ENCODE results near the gene YPEL1.
"Not testable (repeated sequence)": the region's sequence is repeated elsewhere in the genome, so short reads cannot be mapped to it uniquely, and the experiment has no call there.

YPEL1 gene

DNA sequence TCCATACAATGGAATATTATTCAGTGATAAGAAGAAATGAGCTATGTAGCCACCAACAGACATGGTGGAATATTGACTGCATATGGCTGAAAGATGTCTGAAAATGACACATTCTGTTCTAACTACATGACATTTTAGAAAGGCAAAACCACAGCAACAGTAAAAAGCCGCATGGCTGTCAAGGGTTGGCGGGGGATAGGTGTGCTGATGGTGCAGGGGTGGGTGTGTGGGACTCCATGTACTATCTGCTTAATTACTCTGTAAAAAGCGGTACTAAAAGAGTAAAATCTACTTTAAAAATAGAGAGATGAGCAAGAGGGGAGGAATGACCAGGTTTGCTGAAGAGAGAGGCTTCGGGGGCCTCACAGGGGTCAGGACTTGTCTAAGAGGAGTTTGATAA is 16.7 kb upstream of the YPEL1 start:
- no peak overlapping the region for H3K4me3 ChIP-seq (ENCODE audit: low read depth, low read length)
- H3K9ac ChIP-seq (ENCODE audit: low read length) = no peak overlapping the region
- no peaks in the 10 kb centered on the region for H3K27me3 ChIP-seq (ENCODE audit: control insufficient read depth, insufficient read depth, low read length)
- H3K36me3 ChIP-seq (ENCODE audit: control insufficient read depth, insufficient read depth, low read length) = 0 out of 2 replicates have a peak, but pooled peaks cover 2% of the 10 kb centered on the region
- no peaks in the 10 kb centered on the region for H3K9me3 ChIP-seq (ENCODE audit: control insufficient read depth, insufficient read depth, low read depth, low read length)
- no peak overlapping the region for H3K27ac ChIP-seq (ENCODE audit: low read depth, low read length)
- peaks cover 5% of the 10 kb centered on the region; the same call in 1 of the 2 replicates for H3K4me1 ChIP-seq (ENCODE audit: control insufficient read depth, insufficient read depth, low read length)

DNA sequence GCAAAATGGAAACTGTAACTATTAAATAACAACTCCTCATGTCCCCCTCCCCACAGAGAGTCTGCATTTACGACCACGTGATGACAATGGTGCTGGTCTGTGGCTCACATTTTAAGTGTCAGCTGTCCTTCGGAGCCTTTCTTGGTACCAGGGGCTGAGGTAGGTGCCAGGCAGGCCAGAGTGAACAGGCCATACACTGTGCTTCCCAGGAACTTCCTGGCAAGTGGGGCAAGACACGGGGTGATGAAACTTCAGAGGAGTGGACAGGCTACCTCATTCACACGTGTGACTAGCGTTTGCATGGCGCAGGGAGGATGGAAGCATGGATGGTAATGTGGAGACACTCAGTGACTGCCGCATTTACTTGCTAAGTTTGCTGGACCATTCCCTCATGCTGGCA is 10.4 kb upstream of the YPEL1 start:
- no peaks in the 10 kb centered on the region for H3K9me3 ChIP-seq (ENCODE audit: control insufficient read depth, insufficient read depth, low read depth, low read length)
- peaks cover 6% of the 10 kb centered on the region; the same call in 1 of the 2 replicates for H3K27me3 ChIP-seq (ENCODE audit: control insufficient read depth, insufficient read depth, low read length)
- no peak overlapping the region for H3K27ac ChIP-seq (ENCODE audit: low read depth, low read length)
- H3K4me3 ChIP-seq (ENCODE audit: low read depth, low read length) = no peak overlapping the region
- no peak overlapping the region for H3K9ac ChIP-seq (ENCODE audit: low read length)
- no peaks in the 10 kb centered on the region for H3K36me3 ChIP-seq (ENCODE audit: control insufficient read depth, insufficient read depth, low read length)
- no peaks in the 10 kb centered on the region for H3K4me1 ChIP-seq (ENCODE audit: control insufficient read depth, insufficient read depth, low read length)

GRCh38 chr22:21744917-21745316 is 9.3 kb upstream of the YPEL1 start:
- not testable (repeated sequence) for H3K27ac ChIP-seq (ENCODE audit: low read depth, low read length); H3K36me3 ChIP-seq (ENCODE audit: control insufficient read depth, insufficient read depth, low read length); H3K9ac ChIP-seq (ENCODE audit: low read length); H3K9me3 ChIP-seq (ENCODE audit: control insufficient read depth, insufficient read depth, low read depth, low read length); H3K27me3 ChIP-seq (ENCODE audit: control insufficient read depth, insufficient read depth, low read length); H3K4me1 ChIP-seq (ENCODE audit: control insufficient read depth, insufficient read depth, low read length); H3K4me3 ChIP-seq (ENCODE audit: low read depth, low read length)

- H3K27ac ChIP-seq (ENCODE audit: low read depth, low read length) = no peak overlapping the region
- no peaks in the 10 kb centered on the region for H3K36me3 ChIP-seq (ENCODE audit: control insufficient read depth, insufficient read depth, low read length)
- peaks cover 31% of the 10 kb centered on the region for H3K27me3 ChIP-seq (ENCODE audit: control insufficient read depth, insufficient read depth, low read length)
- no peak overlapping the region for H3K4me3 ChIP-seq (ENCODE audit: low read depth, low read length)
- H3K9me3 ChIP-seq (ENCODE audit: control insufficient read depth, insufficient read depth, low read depth, low read length) = no peaks in the 10 kb centered on the region
- H3K9ac ChIP-seq (ENCODE audit: low read length) = no peak overlapping the region
- H3K4me1 ChIP-seq (ENCODE audit: control insufficient read depth, insufficient read depth, low read length) = peaks cover 8% of the 10 kb centered on the region; the same call in 1 of the 2 replicates
Observed at GRCh38 chr22:21741790-21742189, 6.2 kb upstream of the YPEL1 start.

- Histone ChIP-seq H3K27ac (ENCODE audit: low read depth, low read length) (no peak overlapping the region), H3K4me3 (ENCODE audit: low read depth, low read length) (no peak overlapping the region), H3K4me1 (ENCODE audit: control insufficient read depth, insufficient read depth, low read length) (peaks cover 8% of the 10 kb centered on the region; the same call in 1 of the 2 replicates), H3K36me3 (ENCODE audit: control insufficient read depth, insufficient read depth, low read length) (no peaks in the 10 kb centered on the region), H3K9ac (ENCODE audit: low read length) (no peak overlapping the region), H3K27me3 (ENCODE audit: control insufficient read depth, insufficient read depth, low read length) (peaks cover 38% of the 10 kb centered on the region), H3K9me3 (ENCODE audit: control insufficient read depth, insufficient read depth, low read depth, low read length) (no peaks in the 10 kb centered on the region)
Observed at GRCh38 chr22:21741059-21741458, 5.5 kb upstream of the YPEL1 start.

DNA sequence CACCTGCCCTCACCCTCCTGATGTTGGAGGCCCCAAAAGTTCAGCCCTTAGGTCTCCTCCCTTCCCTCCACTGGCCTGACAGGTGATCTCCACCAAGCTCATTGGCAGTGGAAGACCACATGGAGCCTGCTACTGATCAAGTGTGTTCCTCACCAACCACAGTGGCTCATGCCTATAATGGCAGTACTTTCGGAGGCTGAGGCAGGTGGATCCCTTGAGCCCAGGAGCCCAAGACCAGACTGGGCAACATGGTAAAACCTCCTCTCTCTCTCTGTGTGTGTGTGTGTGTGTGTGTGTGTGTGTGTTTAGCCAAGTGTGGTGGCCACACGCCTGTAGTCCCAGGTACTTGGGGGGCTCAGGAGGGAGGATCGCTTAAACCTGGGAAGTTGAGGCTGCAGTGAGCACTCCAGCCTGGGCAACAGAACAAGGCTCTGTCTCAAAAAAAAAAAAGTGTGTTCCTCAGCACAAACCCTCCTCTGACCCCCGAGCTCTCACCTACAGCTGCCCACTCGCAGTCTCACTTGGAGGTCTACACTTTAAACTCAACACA is 4.3 kb upstream of the YPEL1 start:
- Histone ChIP-seq H3K36me3 (ENCODE audit: control insufficient read depth, insufficient read depth, low read length) (no peaks in the 10 kb centered on the region), H3K27ac (ENCODE audit: low read depth, low read length) (no peak overlapping the region), H3K9ac (ENCODE audit: low read length) (no peak overlapping the region), H3K27me3 (ENCODE audit: control insufficient read depth, insufficient read depth, low read length) (peaks cover 41% of the 10 kb centered on the region), H3K4me1 (ENCODE audit: control insufficient read depth, insufficient read depth, low read length) (peaks cover 8% of the 10 kb centered on the region; the same call in 1 of the 2 replicates), H3K9me3 (ENCODE audit: control insufficient read depth, insufficient read depth, low read depth, low read length) (no peaks in the 10 kb centered on the region), H3K4me3 (ENCODE audit: low read depth, low read length) (no peak overlapping the region)

DNA sequence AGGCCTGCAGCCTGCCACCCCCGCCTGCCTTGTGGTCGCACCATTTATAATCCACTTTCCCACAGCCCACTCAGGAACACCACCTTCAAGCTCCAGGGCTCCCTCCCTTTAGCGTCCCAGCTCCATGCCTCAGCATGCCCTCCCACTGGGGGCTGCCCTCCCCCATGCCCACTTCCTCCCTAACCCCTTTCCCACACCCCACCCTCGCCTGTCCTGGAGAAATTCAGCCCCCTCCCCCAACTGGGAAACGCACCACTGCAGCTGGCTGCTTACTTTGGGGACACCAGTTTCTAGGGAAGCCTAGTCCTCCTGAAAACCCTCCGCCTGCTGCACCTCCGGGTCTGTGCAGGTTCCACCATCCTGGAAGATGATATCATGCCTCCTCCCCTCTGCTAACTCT is 3.4 kb upstream of the YPEL1 start:
- H3K9ac ChIP-seq (ENCODE audit: low read length) = no peak overlapping the region
- no peak overlapping the region for H3K4me3 ChIP-seq (ENCODE audit: low read depth, low read length)
- H3K27ac ChIP-seq (ENCODE audit: low read depth, low read length) = no peak overlapping the region
- peaks cover 50% of the 10 kb centered on the region for H3K27me3 ChIP-seq (ENCODE audit: control insufficient read depth, insufficient read depth, low read length)
- H3K4me1 ChIP-seq (ENCODE audit: control insufficient read depth, insufficient read depth, low read length) = peaks cover 12% of the 10 kb centered on the region
- no peaks in the 10 kb centered on the region for H3K9me3 ChIP-seq (ENCODE audit: control insufficient read depth, insufficient read depth, low read depth, low read length)
- H3K36me3 ChIP-seq (ENCODE audit: control insufficient read depth, insufficient read depth, low read length) = no peaks in the 10 kb centered on the region

DNA sequence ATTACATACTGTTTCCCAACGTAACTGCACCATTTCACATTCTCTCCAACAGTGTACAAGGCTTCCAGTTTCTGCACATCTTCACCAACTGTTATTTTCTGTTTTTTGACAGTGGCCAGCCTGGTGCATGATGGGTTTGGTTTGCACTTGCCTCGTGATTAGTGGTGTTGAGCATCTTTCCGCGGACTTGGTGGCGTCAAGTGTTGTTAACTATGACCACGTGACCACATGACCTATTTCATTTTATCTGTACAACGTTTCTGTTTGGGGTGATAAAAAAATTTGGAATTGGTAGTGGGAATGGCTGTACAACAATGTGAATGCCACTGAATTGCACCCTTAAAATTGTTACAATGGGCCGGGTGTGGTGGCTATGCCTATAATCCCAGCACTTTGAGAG is 2.5 kb upstream of the YPEL1 start:
- Histone ChIP-seq H3K4me1 (ENCODE audit: control insufficient read depth, insufficient read depth, low read length) (peaks cover 12% of the 10 kb centered on the region), H3K27ac (ENCODE audit: low read depth, low read length) (no peak overlapping the region), H3K36me3 (ENCODE audit: control insufficient read depth, insufficient read depth, low read length) (no peaks in the 10 kb centered on the region), H3K27me3 (ENCODE audit: control insufficient read depth, insufficient read depth, low read length) (peaks cover 57% of the 10 kb centered on the region), H3K9ac (ENCODE audit: low read length) (no peak overlapping the region), H3K9me3 (ENCODE audit: control insufficient read depth, insufficient read depth, low read depth, low read length) (no peaks in the 10 kb centered on the region), H3K4me3 (ENCODE audit: low read depth, low read length) (no peak overlapping the region)

- H3K27ac ChIP-seq (ENCODE audit: low read depth, low read length) = no peak overlapping the region
- peaks cover 12% of the 10 kb centered on the region for H3K4me1 ChIP-seq (ENCODE audit: control insufficient read depth, insufficient read depth, low read length)
- no peaks in the 10 kb centered on the region for H3K9me3 ChIP-seq (ENCODE audit: control insufficient read depth, insufficient read depth, low read depth, low read length)
- no peaks in the 10 kb centered on the region for H3K36me3 ChIP-seq (ENCODE audit: control insufficient read depth, insufficient read depth, low read length)
- no peak overlapping the region for H3K9ac ChIP-seq (ENCODE audit: low read length)
- no peak overlapping the region for H3K4me3 ChIP-seq (ENCODE audit: low read depth, low read length)
- peaks cover 57% of the 10 kb centered on the region for H3K27me3 ChIP-seq (ENCODE audit: control insufficient read depth, insufficient read depth, low read length)
Observed at GRCh38 chr22:21736948-21737347, 1.4 kb upstream of the YPEL1 start.

GRCh38 chr22:21736084-21736642 is 569 bp upstream of the YPEL1 start:
- no peaks in the 10 kb centered on the region for H3K9me3 ChIP-seq (ENCODE audit: control insufficient read depth, insufficient read depth, low read depth, low read length)
- H3K4me3 ChIP-seq (ENCODE audit: low read depth, low read length) = peak overlapping the region; percentile 95
- peak overlapping the region; percentile 47 for H3K9ac ChIP-seq (ENCODE audit: low read length)
- H3K27ac ChIP-seq (ENCODE audit: low read depth, low read length) = no peak overlapping the region
- H3K36me3 ChIP-seq (ENCODE audit: control insufficient read depth, insufficient read depth, low read length) = no peaks in the 10 kb centered on the region
- peaks cover 12% of the 10 kb centered on the region for H3K4me1 ChIP-seq (ENCODE audit: control insufficient read depth, insufficient read depth, low read length)
- peaks cover 52% of the 10 kb centered on the region for H3K27me3 ChIP-seq (ENCODE audit: control insufficient read depth, insufficient read depth, low read length)

DNA sequence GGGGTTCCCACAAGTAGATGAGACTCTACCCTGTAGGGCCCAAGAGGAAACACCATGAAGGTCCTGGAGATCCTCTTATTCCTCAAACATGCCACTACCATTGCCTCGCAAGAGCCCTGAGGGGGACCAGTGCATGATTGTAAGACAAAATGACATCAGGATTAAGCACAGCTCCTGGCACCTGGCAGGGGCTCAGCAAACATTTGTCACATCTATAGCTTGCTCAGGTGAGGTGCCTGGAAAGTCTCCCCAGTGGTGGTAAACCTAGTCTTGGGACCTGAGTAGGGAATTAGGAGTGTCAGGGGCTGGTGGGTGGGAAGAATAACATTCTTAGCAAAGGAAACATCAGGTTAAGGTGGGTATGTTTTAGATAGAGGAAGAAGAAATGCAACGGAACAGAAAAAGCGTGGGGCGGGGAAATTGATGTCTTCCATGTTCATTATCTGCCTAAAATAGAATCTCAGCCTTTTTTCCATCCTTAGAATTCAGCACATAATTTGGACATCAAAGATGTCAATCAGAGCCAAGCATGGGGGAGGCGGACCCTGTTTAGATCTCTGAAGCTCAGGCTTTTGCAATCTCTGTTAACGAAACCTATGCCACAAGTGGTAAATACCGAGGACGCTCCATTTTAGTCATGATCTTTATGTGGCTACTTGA is 924 bp downstream of the YPEL1 start:
- Histone ChIP-seq H3K4me3 (ENCODE audit: low read depth, low read length) (peak overlapping the region; percentile 51), H3K4me1 (ENCODE audit: control insufficient read depth, insufficient read depth, low read length) (peaks cover 12% of the 10 kb centered on the region), H3K36me3 (ENCODE audit: control insufficient read depth, insufficient read depth, low read length) (no peaks in the 10 kb centered on the region), H3K27me3 (ENCODE audit: control insufficient read depth, insufficient read depth, low read length) (peaks cover 49% of the 10 kb centered on the region), H3K27ac (ENCODE audit: low read depth, low read length) (no peak overlapping the region), H3K9ac (ENCODE audit: low read length) (no peak overlapping the region), H3K9me3 (ENCODE audit: control insufficient read depth, insufficient read depth, low read depth, low read length) (no peaks in the 10 kb centered on the region)
